Epithelial cell of esophagus (primary cell): Measurements from ENCODE around the gene ARMCX6.
"Not testable (repeated sequence)": the region's sequence is repeated elsewhere in the genome, so short reads cannot be mapped to it uniquely, and the experiment has no call there.

Source experiments
- DNase-seq: peaks from one replicate; pipeline ENCODE4 v3.0.0; 2010; ENCODE audit warnings: low read depth
- H3K4me3 ChIP-seq: 2 replicates; pipeline ENCODE4 v1.5.1; 2011; ENCODE audit warnings: mild to moderate bottlenecking, low read length, control low read depth
- TF ChIP-seq, protein P1 (sequence below): IDR thresholded peaks from 2 replicates; pipeline ENCODE4 v1.5.1; 2011; ENCODE audit warnings: low read depth, mild to moderate bottlenecking, low read length, control low read depth, inconsistent platforms; ENCODE audit not compliant: insufficient read depth; ENCODE audit errors: missing control alignments

ARMCX6 gene

DNA sequence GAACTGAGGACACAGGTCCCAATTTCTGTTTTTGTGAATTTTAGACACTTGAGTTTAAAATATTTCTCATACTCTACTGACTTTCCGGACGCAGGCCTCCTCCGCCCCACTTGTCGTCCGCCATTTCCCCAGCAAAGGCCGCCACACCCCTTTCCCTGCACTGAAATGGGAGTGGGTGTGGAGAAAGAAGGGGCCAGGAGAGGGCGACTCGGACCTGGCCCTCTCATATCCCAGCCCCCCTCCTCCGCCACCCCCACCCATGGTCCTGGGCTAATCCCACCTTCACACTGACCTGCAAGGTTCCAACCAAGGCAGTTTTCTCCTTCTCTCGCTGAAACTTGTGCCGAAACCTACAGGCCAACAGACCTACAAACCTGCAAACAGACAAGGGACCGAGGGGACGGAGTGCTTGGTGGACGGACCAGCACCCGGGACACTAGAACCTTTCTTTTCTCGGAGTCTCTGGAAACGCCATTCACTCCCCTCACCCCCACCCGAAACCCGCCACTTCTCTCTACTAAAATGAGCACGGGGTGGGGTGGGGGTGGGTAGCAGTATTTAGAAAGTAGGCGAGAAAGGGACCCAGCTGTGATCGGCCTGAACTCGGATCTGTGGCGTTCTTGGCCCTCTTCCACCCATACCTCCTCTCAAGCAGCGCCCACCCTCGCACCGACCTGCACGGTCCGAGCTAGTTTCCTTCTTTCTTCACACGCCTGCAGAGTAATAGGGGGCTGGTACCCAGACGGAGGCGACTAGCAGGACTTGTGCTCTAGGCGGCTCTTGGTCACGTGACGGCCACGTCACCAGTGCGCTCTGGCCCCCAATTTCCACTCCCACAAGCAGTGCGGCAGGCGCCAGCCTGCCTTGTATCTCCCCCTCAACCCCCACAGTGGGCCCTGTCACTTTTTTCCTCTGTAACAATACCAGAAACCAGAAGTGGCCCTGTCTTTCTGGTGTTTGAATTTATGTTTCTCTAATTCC lies at the start of gene ARMCX6:
ARMCX6 (minus strand) TSS at position 790 of the 981 bp plus-strand sequence. CDS start 1,380 bp downstream, outside the sequence.
- TF ChIP-seq, protein P1, sequence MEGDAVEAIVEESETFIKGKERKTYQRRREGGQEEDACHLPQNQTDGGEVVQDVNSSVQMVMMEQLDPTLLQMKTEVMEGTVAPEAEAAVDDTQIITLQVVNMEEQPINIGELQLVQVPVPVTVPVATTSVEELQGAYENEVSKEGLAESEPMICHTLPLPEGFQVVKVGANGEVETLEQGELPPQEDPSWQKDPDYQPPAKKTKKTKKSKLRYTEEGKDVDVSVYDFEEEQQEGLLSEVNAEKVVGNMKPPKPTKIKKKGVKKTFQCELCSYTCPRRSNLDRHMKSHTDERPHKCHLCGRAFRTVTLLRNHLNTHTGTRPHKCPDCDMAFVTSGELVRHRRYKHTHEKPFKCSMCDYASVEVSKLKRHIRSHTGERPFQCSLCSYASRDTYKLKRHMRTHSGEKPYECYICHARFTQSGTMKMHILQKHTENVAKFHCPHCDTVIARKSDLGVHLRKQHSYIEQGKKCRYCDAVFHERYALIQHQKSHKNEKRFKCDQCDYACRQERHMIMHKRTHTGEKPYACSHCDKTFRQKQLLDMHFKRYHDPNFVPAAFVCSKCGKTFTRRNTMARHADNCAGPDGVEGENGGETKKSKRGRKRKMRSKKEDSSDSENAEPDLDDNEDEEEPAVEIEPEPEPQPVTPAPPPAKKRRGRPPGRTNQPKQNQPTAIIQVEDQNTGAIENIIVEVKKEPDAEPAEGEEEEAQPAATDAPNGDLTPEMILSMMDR, result peak; percentile 23
- peak within 1 kb of the TSS; percentile 71 for H3K4me3 ChIP-seq
- DNase-seq, result peak; percentile 68

DNA sequence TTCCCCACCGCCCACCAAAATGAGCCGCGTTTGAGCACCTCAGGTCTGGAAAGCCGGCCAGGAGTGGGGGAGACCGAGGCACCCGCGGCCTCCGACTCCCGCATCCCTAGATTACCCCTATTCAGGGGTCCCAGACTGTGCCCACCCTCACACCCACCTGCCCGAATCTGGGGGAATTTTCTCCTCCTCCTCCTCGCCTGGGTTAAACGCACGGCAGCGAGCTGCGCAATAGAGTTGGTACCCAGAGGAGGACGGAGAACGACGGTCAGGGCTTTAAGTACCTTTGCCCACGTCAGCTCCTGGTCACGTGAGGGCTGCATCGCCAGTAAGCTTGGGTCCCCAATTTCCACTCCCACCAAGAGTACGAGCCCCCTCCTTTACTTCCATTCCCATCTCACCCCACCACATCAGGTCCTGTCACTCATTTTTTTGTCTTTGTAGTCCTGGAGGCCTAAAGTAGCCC lies 41.8 kb upstream of the ARMCX6 start, which contains the start of gene ARMCX2:
ARMCX2 (minus strand) TSS at position 250 of the 463 bp plus-strand sequence. CDS start 2,262 bp downstream, outside the sequence.
- peak; percentile 50 for DNase-seq
- H3K4me3 ChIP-seq, result peak within 1 kb of the TSS; percentile 69
- TF ChIP-seq, protein P1, result no peak

DNA sequence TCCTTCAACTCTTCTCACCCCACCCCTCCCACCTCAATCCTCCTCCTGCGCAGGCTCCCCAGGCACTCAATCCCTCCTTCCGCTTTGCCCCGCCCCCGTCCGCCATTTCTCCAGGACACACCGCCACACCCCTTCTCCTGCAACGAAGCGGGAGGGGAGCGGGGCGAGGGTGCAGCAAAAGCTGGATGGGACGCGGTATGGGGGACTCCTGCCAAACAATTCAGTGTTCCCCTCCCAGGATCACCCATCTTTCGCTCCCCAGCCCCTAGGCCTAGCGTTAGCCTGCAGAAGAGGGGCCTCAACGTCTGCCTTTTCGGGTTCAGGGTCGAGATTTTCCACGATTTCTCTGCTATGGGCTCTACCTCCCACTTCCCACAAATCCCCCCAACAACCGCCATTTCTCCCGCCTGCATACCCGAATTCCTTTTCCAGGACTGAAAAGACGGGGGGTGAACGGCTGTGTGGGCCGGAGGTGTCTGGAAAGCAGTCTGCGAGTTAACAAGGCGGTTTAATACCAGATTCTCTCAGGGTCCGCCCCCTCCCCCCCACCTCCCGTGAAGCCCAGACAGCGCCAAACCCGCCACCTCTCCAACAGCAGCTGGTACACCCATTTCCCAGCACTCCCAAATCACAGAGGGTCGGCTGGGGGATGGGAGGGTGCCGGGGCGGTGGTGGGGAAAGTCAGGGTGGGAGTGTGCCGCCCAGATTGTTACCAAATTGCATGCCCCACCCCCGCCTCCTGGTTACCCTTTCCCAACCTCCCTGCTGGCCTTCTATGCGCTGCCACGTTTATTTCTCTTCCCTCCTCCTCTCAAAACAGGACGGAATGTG lies 41.1 kb upstream of the ARMCX6 start:
- H3K4me3 ChIP-seq, result peak overlapping the region; percentile 69
- peak; percentile 54 for DNase-seq
- TF ChIP-seq, protein P1, result no peak

DNA sequence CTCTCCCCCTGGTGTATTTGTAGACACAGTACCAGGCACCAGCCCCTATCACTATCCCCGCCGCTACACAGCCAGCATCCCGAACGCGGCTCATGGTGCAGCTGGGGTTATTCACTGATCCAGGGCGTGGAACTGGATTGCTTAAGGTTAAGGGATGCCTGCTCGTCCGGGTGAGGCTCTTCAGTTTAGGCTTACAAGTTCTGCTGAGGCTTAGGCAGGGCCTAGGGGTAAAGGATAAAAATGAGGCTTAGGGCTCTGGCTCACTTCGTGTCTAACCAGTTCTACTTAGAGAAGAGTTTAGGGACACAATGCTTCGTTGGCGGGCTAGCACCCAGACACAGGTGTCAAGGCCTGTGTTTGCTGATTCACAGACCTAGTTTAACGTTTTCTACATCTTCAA lies 39.7 kb upstream of the ARMCX6 start:
- DNase-seq, result no peak
- H3K4me3 ChIP-seq, result no peak overlapping the region
- TF ChIP-seq, protein P1, result no peak

DNA sequence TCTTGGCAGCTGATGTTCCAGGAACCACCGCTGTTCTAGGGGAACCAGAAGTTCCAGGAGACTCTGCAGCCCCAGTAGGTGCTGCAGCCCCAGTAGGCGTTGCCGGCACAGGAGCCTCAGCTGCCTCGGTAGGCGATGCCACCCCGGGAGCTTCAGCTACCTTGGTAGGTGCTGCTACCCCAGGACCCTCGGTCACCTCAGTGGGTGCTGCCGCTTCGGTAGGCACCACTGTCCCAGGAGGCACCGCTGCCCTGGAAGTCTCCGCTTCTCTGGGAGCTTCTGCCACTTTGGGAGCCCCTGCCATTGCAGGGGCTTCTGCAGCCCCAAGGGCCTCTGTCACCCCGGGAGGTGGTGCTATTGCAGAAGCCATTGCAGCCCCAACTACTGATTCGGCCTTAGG lies 39.0 kb upstream of the ARMCX6 start:
- DNase-seq, result no peak
- no peak overlapping the region for H3K4me3 ChIP-seq
- TF ChIP-seq, protein P1, result no peak

DNA sequence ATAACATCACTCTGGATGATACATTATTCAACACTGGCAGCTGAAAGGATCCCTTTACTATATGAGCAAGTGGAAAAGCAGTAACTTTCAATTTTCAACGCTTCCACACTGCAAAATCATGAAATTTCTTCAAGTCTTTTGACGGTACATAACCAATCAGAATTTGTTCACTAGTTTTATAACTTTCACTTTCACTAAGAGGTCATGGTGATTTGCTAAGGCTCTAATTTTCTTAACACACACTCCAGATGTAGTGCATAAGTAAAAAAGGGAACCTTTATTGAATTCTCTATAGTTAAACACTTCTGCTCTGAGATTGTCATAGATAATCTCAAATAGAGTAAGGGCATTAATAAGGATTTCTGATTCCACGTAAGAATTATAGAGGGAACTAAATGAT lies 37.7 kb upstream of the ARMCX6 start:
- DNase-seq, result no peak
- H3K4me3 ChIP-seq, result no peak overlapping the region
- TF ChIP-seq, protein P1, result no peak

DNA sequence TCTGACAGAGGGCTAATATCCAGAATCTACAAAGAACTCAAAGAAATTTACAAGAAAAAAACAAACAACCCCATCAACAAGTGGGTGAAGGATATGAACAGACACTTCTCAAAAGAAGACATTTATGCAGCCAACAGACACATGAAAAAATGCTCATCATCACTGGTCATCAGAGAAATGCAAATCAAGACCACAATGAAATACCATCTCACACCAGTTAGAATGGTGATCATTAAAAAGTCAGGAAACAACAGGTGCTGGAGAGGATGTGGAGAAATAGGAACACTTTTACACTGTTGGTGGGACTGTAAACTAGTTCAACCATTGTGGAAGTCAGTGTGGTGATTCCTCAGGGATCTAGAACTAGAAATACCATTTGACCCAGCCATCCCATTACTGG lies 29.9 kb upstream of the ARMCX6 start:
- DNase-seq, result not testable (repeated sequence)

More for the DNA sequence above, 29.9 kb upstream of the ARMCX6 start:
- not testable (repeated sequence) for H3K4me3 ChIP-seq
